Measurements from ENCODE around the gene VANGL2. TPM values are rescaled to one million over a fixed set of nuclear protein-coding genes. Genes with fewer than 3 reads are reported as not detected.

The VANGL2 gene
- total RNA-seq, 4 donors from 2014 or later, result 1.2 to 5.8 (median 3.7) TPM

- no peak overlapping the region for H3K27ac ChIP-seq (replicated peaks in 1 of 4)
- DNase-seq (ENCODE audit: extremely low spot score), result no peak
- intact Hi-C loops (cut with DNase I), result loop anchor here (10.0 kb wide), 1 partner anchor 168 kb away; no protein-coding TSS in a partner anchor
- H3K27me3 ChIP-seq, result no peaks in the 10 kb centered on the region
- H3K4me3 ChIP-seq, result no peak overlapping the region
- H3K9me3 ChIP-seq, result no peaks in the 10 kb centered on the region
- TF ChIP-seq EP300 (IDR thresholded peaks at IDR 0.05), result no peak
- H3K36me3 ChIP-seq, result no peaks in the 10 kb centered on the region
- no peaks in the 10 kb centered on the region for H3K4me1 ChIP-seq
- 51% methylated on average over 2 of the region's 2 CpGs for WGBS
Measured at GRCh38 chr1:160436966-160437365, 36.6 kb downstream of the VANGL2 start.

DNA sequence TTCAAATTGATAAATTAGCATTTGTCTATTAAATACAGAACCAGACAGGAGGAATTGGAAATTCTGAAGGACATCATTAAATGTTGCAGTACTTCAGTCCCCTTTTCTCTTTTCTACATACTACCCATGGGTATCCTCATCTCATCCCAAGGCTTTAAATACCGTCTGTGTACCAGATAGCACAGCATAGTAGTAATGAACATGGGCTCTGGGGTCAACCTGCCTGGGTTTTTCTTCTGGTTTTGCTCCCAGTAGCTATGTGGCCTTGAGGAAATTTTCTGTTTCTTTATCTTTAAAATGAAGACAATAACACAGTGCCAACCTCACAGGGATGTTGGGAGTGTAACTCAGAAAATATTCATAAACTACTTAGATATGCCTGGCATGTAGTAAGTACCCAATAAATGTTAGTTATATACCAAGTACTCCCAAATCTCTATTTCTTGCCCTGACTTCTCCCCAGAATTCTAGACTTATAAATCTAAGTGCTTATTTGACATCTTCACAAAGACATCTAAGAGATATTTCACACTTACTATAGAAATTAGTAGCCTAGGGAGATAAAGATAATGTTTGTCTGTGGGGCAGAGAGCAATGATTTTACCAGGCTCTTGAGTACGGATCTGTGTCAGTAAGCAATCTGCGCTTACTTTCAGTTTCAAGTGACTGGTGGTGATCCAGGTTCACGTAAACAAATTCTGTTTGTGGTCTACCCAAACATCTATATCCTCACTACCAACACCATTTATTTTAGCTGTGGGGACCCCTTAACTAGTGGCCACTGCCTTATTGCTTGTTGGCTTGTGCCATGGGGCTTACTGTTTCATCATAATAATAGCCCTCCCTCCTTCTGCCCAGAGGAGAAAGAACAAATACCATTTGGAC, 37.3 kb downstream of the VANGL2 start:
- Histone ChIP-seq H3K4me1 (no peaks in the 10 kb centered on the region), H3K27ac (replicated peaks in 1 of 4) (no peak overlapping the region), H3K9me3 (no peaks in the 10 kb centered on the region), H3K27me3 (no peaks in the 10 kb centered on the region), H3K36me3 (no peaks in the 10 kb centered on the region), H3K4me3 (no peak overlapping the region)
- WGBS, result 69% methylated on average over 4 of the region's 4 CpGs
- intact Hi-C loops (cut with DNase I), result loop anchor here (10.0 kb wide), 1 partner anchor 167 kb away; no protein-coding TSS in a partner anchor
- DNase-seq (ENCODE audit: extremely low spot score), result no peak
- TF ChIP-seq, protein P1, sequence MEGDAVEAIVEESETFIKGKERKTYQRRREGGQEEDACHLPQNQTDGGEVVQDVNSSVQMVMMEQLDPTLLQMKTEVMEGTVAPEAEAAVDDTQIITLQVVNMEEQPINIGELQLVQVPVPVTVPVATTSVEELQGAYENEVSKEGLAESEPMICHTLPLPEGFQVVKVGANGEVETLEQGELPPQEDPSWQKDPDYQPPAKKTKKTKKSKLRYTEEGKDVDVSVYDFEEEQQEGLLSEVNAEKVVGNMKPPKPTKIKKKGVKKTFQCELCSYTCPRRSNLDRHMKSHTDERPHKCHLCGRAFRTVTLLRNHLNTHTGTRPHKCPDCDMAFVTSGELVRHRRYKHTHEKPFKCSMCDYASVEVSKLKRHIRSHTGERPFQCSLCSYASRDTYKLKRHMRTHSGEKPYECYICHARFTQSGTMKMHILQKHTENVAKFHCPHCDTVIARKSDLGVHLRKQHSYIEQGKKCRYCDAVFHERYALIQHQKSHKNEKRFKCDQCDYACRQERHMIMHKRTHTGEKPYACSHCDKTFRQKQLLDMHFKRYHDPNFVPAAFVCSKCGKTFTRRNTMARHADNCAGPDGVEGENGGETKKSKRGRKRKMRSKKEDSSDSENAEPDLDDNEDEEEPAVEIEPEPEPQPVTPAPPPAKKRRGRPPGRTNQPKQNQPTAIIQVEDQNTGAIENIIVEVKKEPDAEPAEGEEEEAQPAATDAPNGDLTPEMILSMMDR (IDR thresholded peaks at IDR 0.05), result no peak
- TF ChIP-seq POLR2AphosphoS5 (IDR thresholded peaks at IDR 0.05), result no peak
- TF ChIP-seq POLR2A (IDR thresholded peaks at IDR 0.05; ENCODE audit: low read depth), result no peak
- no peak for TF ChIP-seq EP300 (IDR thresholded peaks at IDR 0.05)

GRCh38 chr1:160438317-160438918, 38.1 kb downstream of the VANGL2 start:
- intact Hi-C loops (cut with DNase I), result loop anchor here (10.0 kb wide), 1 partner anchor 166 kb away; no protein-coding TSS in a partner anchor
- Histone ChIP-seq H3K27ac (replicated peaks in 1 of 4) (no peak overlapping the region), H3K36me3 (no peaks in the 10 kb centered on the region), H3K9me3 (no peaks in the 10 kb centered on the region), H3K4me1 (no peaks in the 10 kb centered on the region), H3K27me3 (no peaks in the 10 kb centered on the region), H3K4me3 (no peak overlapping the region)
- peak; percentile 45 for DNase-seq (ENCODE audit: extremely low spot score)
- TF ChIP-seq POLR2AphosphoS5 (IDR thresholded peaks at IDR 0.05) (no peak), POLR2A (IDR thresholded peaks at IDR 0.05; ENCODE audit: low read depth) (no peak), EP300 (IDR thresholded peaks at IDR 0.05) (no peak)
- TF ChIP-seq, protein P1 (IDR thresholded peaks at IDR 0.05), result no peak
- WGBS, result 82% methylated on average over 4 of the region's 4 CpGs

DNA sequence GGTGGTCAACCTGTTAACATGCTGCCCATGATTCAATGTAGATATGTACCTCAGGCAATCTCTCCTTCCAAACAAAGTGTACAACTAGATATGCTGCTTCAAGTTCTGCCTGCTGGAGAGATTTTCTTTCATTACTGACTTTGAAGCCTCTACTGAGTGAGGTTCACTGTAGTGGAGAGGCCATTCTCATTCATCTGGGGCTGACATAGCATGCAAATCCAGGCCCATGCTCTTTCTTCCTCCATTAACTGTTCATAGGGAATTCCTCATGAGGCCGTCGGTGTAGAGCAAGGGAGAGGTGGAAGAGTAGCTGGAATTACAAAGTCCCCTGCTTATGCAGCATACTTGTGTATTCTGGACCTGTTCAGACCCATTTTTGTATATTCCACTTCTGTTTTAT, 38.6 kb downstream of the VANGL2 start:
- intact Hi-C loops (cut with DNase I), result loop anchor here (10.0 kb wide), 1 partner anchor 166 kb away; no protein-coding TSS in a partner anchor
- no peaks in the 10 kb centered on the region for H3K4me1 ChIP-seq
- H3K4me3 ChIP-seq, result no peak overlapping the region
- no peak overlapping the region for H3K27ac ChIP-seq (replicated peaks in 1 of 4)
- no peaks in the 10 kb centered on the region for H3K27me3 ChIP-seq
- WGBS, result 86% methylated on average over 2 of the region's 2 CpGs
- H3K9me3 ChIP-seq, result no peaks in the 10 kb centered on the region
- no peaks in the 10 kb centered on the region for H3K36me3 ChIP-seq
- TF ChIP-seq EP300 (IDR thresholded peaks at IDR 0.05), result no peak
- no peak for TF ChIP-seq POLR2A (IDR thresholded peaks at IDR 0.05; ENCODE audit: low read depth)
- TF ChIP-seq POLR2AphosphoS5 (IDR thresholded peaks at IDR 0.05), result no peak
- DNase-seq (ENCODE audit: extremely low spot score), result peak; percentile 26

GRCh38 chr1:160439718-160440117, 39.4 kb downstream of the VANGL2 start:
- Histone ChIP-seq H3K36me3 (no peaks in the 10 kb centered on the region), H3K27ac (replicated peaks in 1 of 4) (no peak overlapping the region), H3K27me3 (no peaks in the 10 kb centered on the region), H3K9me3 (no peaks in the 10 kb centered on the region), H3K4me1 (no peaks in the 10 kb centered on the region), H3K4me3 (no peak overlapping the region)
- DNase-seq (ENCODE audit: extremely low spot score), result no peak
- intact Hi-C loops (cut with DNase I), result loop anchor here (10.0 kb wide), 1 partner anchor 165 kb away; no protein-coding TSS in a partner anchor
- WGBS, result 65% methylated on average over 2 of the region's 2 CpGs
- TF ChIP-seq POLR2AphosphoS5 (IDR thresholded peaks at IDR 0.05), result no peak
- TF ChIP-seq POLR2A (IDR thresholded peaks at IDR 0.05; ENCODE audit: low read depth), result no peak
- TF ChIP-seq, protein P1 (IDR thresholded peaks at IDR 0.05), result no peak
- no peak for TF ChIP-seq EP300 (IDR thresholded peaks at IDR 0.05)
